Ectodermal cell (in vitro differentiated cells): ENCODE measurements around the gene POMP.

Experiments
- H3K27ac ChIP-seq: 2 replicates; pipeline ENCODE4 v1.7.0; 2013; ENCODE audit warnings: mild to moderate bottlenecking, low read depth, low read length; ENCODE audit not compliant: insufficient read depth, poor library complexity, severe bottlenecking
- H3K27me3 ChIP-seq: 2 replicates; pipeline ENCODE4 v1.7.0; 2013; ENCODE audit warnings: mild to moderate bottlenecking, low read length; ENCODE audit not compliant: insufficient read depth, control insufficient read depth, poor library complexity, severe bottlenecking
- H3K36me3 ChIP-seq: one replicate; pipeline ENCODE4 v1.7.0; 2013; ENCODE audit warnings: low read length; ENCODE audit not compliant: control insufficient read depth, insufficient read depth
- H3K4me1 ChIP-seq: one replicate; pipeline ENCODE4 v1.7.0; 2013; ENCODE audit warnings: low read length; ENCODE audit not compliant: control insufficient read depth, insufficient read depth
- H3K4me3 ChIP-seq: 2 replicates; pipeline ENCODE4 v1.7.0; 2013; ENCODE audit warnings: low read depth, low read length, control low read depth; ENCODE audit not compliant: insufficient read depth
- H3K9me3 ChIP-seq: 2 replicates; pipeline ENCODE4 v1.7.0; 2013; ENCODE audit warnings: mild to moderate bottlenecking, low read length, moderate library complexity; ENCODE audit not compliant: control insufficient read depth
- WGBS, 2 experiments: methylation state at CpG; one replicate each; pipeline ENCODE4 v1.1.7; 2013; ENCODE audit warnings: missing lambda C conversion rate in 2 of 2; 5-methylcytosine and 5-hydroxymethylcytosine counted together

Gene POMP

GRCh38 chr13:28621449-28621848 lies 37.5 kb upstream of the POMP start:
- Histone ChIP-seq H3K27ac (no peak overlapping the region), H3K4me3 (no peak overlapping the region), H3K36me3 (no peaks in the 10 kb centered on the region), H3K9me3 (no peaks in the 10 kb centered on the region), H3K27me3 (no peaks in the 10 kb centered on the region), H3K4me1 (no peaks in the 10 kb centered on the region)
- WGBS, 2 experiments, result 94 to 98% methylated on average over 5 of the region's 5 CpGs

GRCh38 chr13:28622286-28622685 lies 36.6 kb upstream of the POMP start:
- 94% methylated on average over 8 of the region's 8 CpGs for WGBS, 2 experiments
- Histone ChIP-seq H3K9me3 (no peaks in the 10 kb centered on the region), H3K4me3 (no peak overlapping the region), H3K4me1 (no peaks in the 10 kb centered on the region), H3K36me3 (no peaks in the 10 kb centered on the region), H3K27me3 (no peaks in the 10 kb centered on the region), H3K27ac (no peak overlapping the region)

GRCh38 chr13:28623782-28624706 lies 34.9 kb upstream of the POMP start:
- no peak overlapping the region for H3K4me3 ChIP-seq
- no peaks in the 10 kb centered on the region for H3K27me3 ChIP-seq
- no peaks in the 10 kb centered on the region for H3K4me1 ChIP-seq
- H3K27ac ChIP-seq, result no peak overlapping the region
- 83 to 87% methylated on average over 15 of the region's 15 CpGs for WGBS, 2 experiments
- H3K36me3 ChIP-seq, result no peaks in the 10 kb centered on the region
- no peaks in the 10 kb centered on the region for H3K9me3 ChIP-seq

- 83 to 88% methylated on average over 11 of the region's 11 CpGs for WGBS, 2 experiments
- Histone ChIP-seq H3K27ac (no peak overlapping the region), H3K4me3 (no peak overlapping the region), H3K27me3 (no peaks in the 10 kb centered on the region), H3K36me3 (no peaks in the 10 kb centered on the region), H3K9me3 (no peaks in the 10 kb centered on the region), H3K4me1 (no peaks in the 10 kb centered on the region)
Measured at GRCh38 chr13:28624707-28625432, 34.1 kb upstream of the POMP start.

GRCh38 chr13:28626266-28626665 lies 32.7 kb upstream of the POMP start:
- Histone ChIP-seq H3K27me3 (no peaks in the 10 kb centered on the region), H3K27ac (no peak overlapping the region), H3K4me3 (no peak overlapping the region), H3K4me1 (no peaks in the 10 kb centered on the region), H3K9me3 (no peaks in the 10 kb centered on the region), H3K36me3 (no peaks in the 10 kb centered on the region)
- WGBS, 2 experiments, result 98% methylated on average over 3 to 5 of the region's 5 CpGs

GRCh38 chr13:28628241-28628640 lies 30.7 kb upstream of the POMP start:
- no peaks in the 10 kb centered on the region for H3K9me3 ChIP-seq
- H3K4me3 ChIP-seq, result no peak overlapping the region
- H3K36me3 ChIP-seq, result no peaks in the 10 kb centered on the region
- no peaks in the 10 kb centered on the region for H3K27me3 ChIP-seq
- no peaks in the 10 kb centered on the region for H3K4me1 ChIP-seq
- no peak overlapping the region for H3K27ac ChIP-seq
- WGBS, 2 experiments, result 93 to 97% methylated on average over 3 to 4 of the region's 4 CpGs

- Histone ChIP-seq H3K27ac (no peak overlapping the region), H3K4me1 (no peaks in the 10 kb centered on the region), H3K4me3 (no peak overlapping the region), H3K36me3 (no peaks in the 10 kb centered on the region), H3K27me3 (no peaks in the 10 kb centered on the region), H3K9me3 (no peaks in the 10 kb centered on the region)
- 91 to 95% methylated on average over 4 of the region's 4 CpGs for WGBS, 2 experiments
Measured at GRCh38 chr13:28630869-28631268, 28.1 kb upstream of the POMP start.

- Histone ChIP-seq H3K27ac (no peak overlapping the region), H3K36me3 (no peaks in the 10 kb centered on the region), H3K4me3 (no peak overlapping the region), H3K27me3 (no peaks in the 10 kb centered on the region), H3K9me3 (no peaks in the 10 kb centered on the region), H3K4me1 (no peaks in the 10 kb centered on the region)
- 92 to 100% methylated on average over 1 of the region's 1 CpG for WGBS, 2 experiments
Measured at GRCh38 chr13:28631801-28632200, 27.1 kb upstream of the POMP start.

GRCh38 chr13:28636069-28636468 lies 22.9 kb upstream of the POMP start:
- no peaks in the 10 kb centered on the region for H3K9me3 ChIP-seq
- H3K4me3 ChIP-seq, result no peak overlapping the region
- H3K27ac ChIP-seq, result no peak overlapping the region
- no peaks in the 10 kb centered on the region for H3K36me3 ChIP-seq
- no peaks in the 10 kb centered on the region for H3K4me1 ChIP-seq
- H3K27me3 ChIP-seq, result no peaks in the 10 kb centered on the region
- 94% methylated on average over 1 of the region's 1 CpG; no CpG with 5 or more reads in 1 of the 2 experiments for WGBS, 2 experiments

GRCh38 chr13:28636677-28637317 lies 22.1 kb upstream of the POMP start:
- Histone ChIP-seq H3K27ac (no peak overlapping the region), H3K27me3 (no peaks in the 10 kb centered on the region), H3K4me3 (no peak overlapping the region), H3K36me3 (no peaks in the 10 kb centered on the region), H3K4me1 (no peaks in the 10 kb centered on the region), H3K9me3 (no peaks in the 10 kb centered on the region)
- 52 to 53% methylated on average over 8 to 10 of the region's 10 CpGs for WGBS, 2 experiments
